GM20431 (cell line): ENCODE data around the gene PRR33.
"Not testable (repeated sequence)": the region's sequence is repeated elsewhere in the genome, so short reads cannot be mapped to it uniquely, and the experiment has no call there.

Experiments used
- in situ Hi-C: fragments of 300-500 bp; cut with MseI, MboI; formaldehyde crosslinking; loops from one replicate; pipeline ENCODE4 v1.15.0; 2020; ENCODE audit warnings: low sequenced_read_pairs; ENCODE audit not compliant: unreplicated experiment

The PRR33 gene

GRCh38 chr11:1891831-1892115 lies at the start of gene PRR33:
TSS of gene PRR33 (minus strand) at chr11:1891895. CDS start at chr11:1890584, 1,311 bp downstream.
- in situ Hi-C loops = no loop called here

- in situ Hi-C loops = not testable (repeated sequence)
Measured at GRCh38 chr11:1939788-1940187, 48.1 kb upstream of the PRR33 start.

GRCh38 chr11:1939006-1939625 lies 47.4 kb upstream of the PRR33 start:
- in situ Hi-C loops = no loop called here

- in situ Hi-C loops = no loop called here
Measured at GRCh38 chr11:1938343-1939005, 46.8 kb upstream of the PRR33 start.

- in situ Hi-C loops = no loop called here
Measured at GRCh38 chr11:1937616-1938342, 46.1 kb upstream of the PRR33 start.

GRCh38 chr11:1936781-1937615 lies 45.3 kb upstream of the PRR33 start:
- in situ Hi-C loops = no loop called here

- in situ Hi-C loops = no loop called here
Measured at GRCh38 chr11:1936072-1936780, 44.5 kb upstream of the PRR33 start.

- in situ Hi-C loops = no loop called here
Measured at GRCh38 chr11:1935156-1936071, 43.7 kb upstream of the PRR33 start.

GRCh38 chr11:1934335-1935155 lies 42.9 kb upstream of the PRR33 start:
- in situ Hi-C loops = no loop called here

GRCh38 chr11:1933416-1934334 lies 42.0 kb upstream of the PRR33 start:
- in situ Hi-C loops = no loop called here

- in situ Hi-C loops = no loop called here
Measured at GRCh38 chr11:1932681-1933080, 41.0 kb upstream of the PRR33 start.

- in situ Hi-C loops = no loop called here
Measured at GRCh38 chr11:1932105-1932480, 40.4 kb upstream of the PRR33 start.

- in situ Hi-C loops = no loop called here
Measured at GRCh38 chr11:1931341-1932104, 39.8 kb upstream of the PRR33 start.

GRCh38 chr11:1930462-1930830 lies 38.8 kb upstream of the PRR33 start:
- in situ Hi-C loops = no loop called here

- in situ Hi-C loops = no loop called here
Measured at GRCh38 chr11:1929621-1930461, 38.1 kb upstream of the PRR33 start.
